Hippocampal formation (tissue), 2 donors: Measurements from ENCODE around the gene WDFY2.
"Not testable (repeated sequence)": the region's sequence is repeated elsewhere in the genome, so short reads cannot be mapped to it uniquely, and the experiment has no call there.

Experiments
- DNase-seq, 2 donors: peaks; one replicate each; lab custom pipeline; 2025; lab: John Stamatoyannopoulos, UW

The WDFY2 gene

GRCh38 chr13:51666839-51667238 lies 82.6 kb downstream of the WDFY2 start:
- no peak for DNase-seq

GRCh38 chr13:51668580-51669195 lies 84.4 kb downstream of the WDFY2 start:
- DNase-seq: no peak

- no peak for DNase-seq
Observed at GRCh38 chr13:51673165-51673564, 88.9 kb downstream of the WDFY2 start.

GRCh38 chr13:51674276-51674675 lies 90.0 kb downstream of the WDFY2 start:
- DNase-seq: no peak

- DNase-seq: no peak
Observed at GRCh38 chr13:51675385-51675784, 91.1 kb downstream of the WDFY2 start.

GRCh38 chr13:51675877-51676276 lies 91.6 kb downstream of the WDFY2 start:
- DNase-seq: no peak

GRCh38 chr13:51676739-51677138 lies 92.5 kb downstream of the WDFY2 start:
- DNase-seq: no peak

- DNase-seq: no peak
Observed at GRCh38 chr13:51678420-51678819, 94.2 kb downstream of the WDFY2 start.

- no peak for DNase-seq
Observed at GRCh38 chr13:51679616-51680015, 95.4 kb downstream of the WDFY2 start.

GRCh38 chr13:51681037-51681678 lies 96.9 kb downstream of the WDFY2 start:
- DNase-seq: no peak

- no peak for DNase-seq
Observed at GRCh38 chr13:51682686-51683085, 98.4 kb downstream of the WDFY2 start.

- DNase-seq: no peak
Observed at GRCh38 chr13:51683597-51683996, 99.3 kb downstream of the WDFY2 start.

GRCh38 chr13:51684076-51684475 lies 99.8 kb downstream of the WDFY2 start:
- no peak for DNase-seq

GRCh38 chr13:51687947-51688714 lies 103.9 kb downstream of the WDFY2 start:
- no peak for DNase-seq

- DNase-seq: no peak
Observed at GRCh38 chr13:51688937-51689662, 104.8 kb downstream of the WDFY2 start.

- peak in 1 of 2 donors; percentile 40 for DNase-seq
Observed at GRCh38 chr13:51689663-51689996, 105.4 kb downstream of the WDFY2 start.

- not testable (repeated sequence) for DNase-seq
Observed at GRCh38 chr13:51695677-51696076, 111.4 kb downstream of the WDFY2 start.

- DNase-seq: no peak
Observed at GRCh38 chr13:51697181-51697580, 112.9 kb downstream of the WDFY2 start.

- DNase-seq: no peak
Observed at GRCh38 chr13:51697855-51698254, 113.6 kb downstream of the WDFY2 start.

- DNase-seq: no peak
Observed at GRCh38 chr13:51698352-51698751, 114.1 kb downstream of the WDFY2 start.

GRCh38 chr13:51704399-51705313 lies 120.4 kb downstream of the WDFY2 start:
- DNase-seq: no peak
